Choroid plexus epithelial cell (primary cell): Measurements from ENCODE around the gene CASZ1.

Source experiments
- DNase-seq: peaks from one replicate; pipeline ENCODE4 v3.0.0-alpha.2; 2010; ENCODE audit warnings: low read depth
- H3K4me3 ChIP-seq: 2 replicates; pipeline ENCODE4 v1.5.1; 2011; ENCODE audit warnings: low read depth, mild to moderate bottlenecking, control low read depth, low read length, moderate library complexity
- TF ChIP-seq, protein P1 (sequence below): conservative IDR thresholded peaks from 2 replicates; pipeline ENCODE4 v1.5.1; 2011; ENCODE audit warnings: low read depth, mild to moderate bottlenecking, control low read depth, inconsistent platforms, low read length, moderate library complexity

CASZ1 gene

DNA sequence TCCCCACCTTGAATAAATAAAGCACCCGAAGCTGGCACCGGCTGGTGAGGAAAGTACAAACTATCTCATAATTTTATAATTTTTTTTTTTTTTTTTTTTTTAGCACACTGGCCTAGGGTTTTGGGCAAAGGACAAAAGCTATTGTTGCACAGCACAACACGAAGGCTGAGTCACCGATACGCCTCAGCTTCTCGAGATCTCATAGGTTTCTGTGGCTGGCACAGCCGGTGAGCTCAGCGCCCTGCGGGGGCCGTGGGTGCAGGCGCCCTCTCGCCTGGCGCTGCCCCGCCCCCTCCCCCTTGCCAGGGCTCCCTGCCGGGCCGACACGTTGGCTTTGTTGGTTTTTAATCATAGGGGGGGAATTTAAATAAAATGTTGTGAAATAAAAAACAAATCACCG lies 17.2 kb downstream of the CASZ1 start:
- TF ChIP-seq, protein P1, sequence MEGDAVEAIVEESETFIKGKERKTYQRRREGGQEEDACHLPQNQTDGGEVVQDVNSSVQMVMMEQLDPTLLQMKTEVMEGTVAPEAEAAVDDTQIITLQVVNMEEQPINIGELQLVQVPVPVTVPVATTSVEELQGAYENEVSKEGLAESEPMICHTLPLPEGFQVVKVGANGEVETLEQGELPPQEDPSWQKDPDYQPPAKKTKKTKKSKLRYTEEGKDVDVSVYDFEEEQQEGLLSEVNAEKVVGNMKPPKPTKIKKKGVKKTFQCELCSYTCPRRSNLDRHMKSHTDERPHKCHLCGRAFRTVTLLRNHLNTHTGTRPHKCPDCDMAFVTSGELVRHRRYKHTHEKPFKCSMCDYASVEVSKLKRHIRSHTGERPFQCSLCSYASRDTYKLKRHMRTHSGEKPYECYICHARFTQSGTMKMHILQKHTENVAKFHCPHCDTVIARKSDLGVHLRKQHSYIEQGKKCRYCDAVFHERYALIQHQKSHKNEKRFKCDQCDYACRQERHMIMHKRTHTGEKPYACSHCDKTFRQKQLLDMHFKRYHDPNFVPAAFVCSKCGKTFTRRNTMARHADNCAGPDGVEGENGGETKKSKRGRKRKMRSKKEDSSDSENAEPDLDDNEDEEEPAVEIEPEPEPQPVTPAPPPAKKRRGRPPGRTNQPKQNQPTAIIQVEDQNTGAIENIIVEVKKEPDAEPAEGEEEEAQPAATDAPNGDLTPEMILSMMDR, result no peak
- H3K4me3 ChIP-seq, result no peak overlapping the region
- DNase-seq, result no peak

DNA sequence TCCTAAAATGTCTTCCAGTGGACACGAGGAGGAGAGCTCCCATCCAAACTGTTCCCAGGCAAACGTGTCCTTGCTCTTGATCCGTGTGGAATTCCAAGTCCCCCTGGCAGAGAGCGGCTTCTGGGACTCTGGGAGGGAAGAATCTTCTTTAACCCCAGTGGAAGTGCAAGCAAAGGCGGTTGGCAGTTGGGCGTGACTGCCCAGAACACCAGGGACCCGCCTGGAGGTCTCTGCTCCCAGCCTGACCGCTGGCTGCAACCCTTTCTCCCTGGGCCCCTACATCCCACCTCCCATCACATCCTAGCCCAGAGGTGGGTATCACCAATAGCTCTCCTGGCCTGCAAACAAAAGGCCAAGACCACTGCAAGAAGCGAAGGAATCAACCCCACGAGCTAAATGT lies 17.8 kb downstream of the CASZ1 start:
- DNase-seq, result no peak
- TF ChIP-seq, protein P1, result no peak
- H3K4me3 ChIP-seq, result no peak overlapping the region

DNA sequence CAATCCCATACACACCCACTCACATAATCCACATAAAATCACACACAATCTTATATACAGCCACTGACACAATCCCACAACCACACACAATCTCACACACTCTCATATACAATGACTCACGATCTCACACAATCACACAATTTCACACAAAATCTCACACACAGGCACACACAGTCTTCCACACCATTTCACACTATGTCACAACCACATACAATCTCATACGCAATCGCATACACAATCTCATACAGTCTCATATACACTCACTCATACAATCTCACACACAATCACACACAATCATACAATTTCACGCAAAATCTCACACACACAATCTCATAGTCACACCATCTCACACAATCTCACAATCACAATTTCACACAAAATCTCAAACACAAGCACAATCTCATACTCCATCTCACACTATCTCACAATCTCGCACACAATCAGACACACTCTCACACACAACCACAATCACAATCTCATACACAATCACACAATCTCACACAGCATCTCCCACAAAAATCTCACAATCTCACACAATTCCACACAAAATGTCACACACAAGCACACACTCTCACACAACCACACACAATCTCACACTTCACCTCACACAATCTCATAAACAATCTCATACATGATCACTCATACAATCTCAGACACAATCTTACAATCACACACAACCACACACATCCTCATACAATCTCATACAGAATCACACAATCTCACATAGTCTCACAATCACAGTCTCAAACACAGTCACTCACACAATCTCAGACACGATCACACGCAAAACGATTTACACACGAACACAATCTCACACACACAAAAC lies 18.5 kb downstream of the CASZ1 start:
- DNase-seq, result no peak
- H3K4me3 ChIP-seq, result no peak overlapping the region
- TF ChIP-seq, protein P1, result no peak

DNA sequence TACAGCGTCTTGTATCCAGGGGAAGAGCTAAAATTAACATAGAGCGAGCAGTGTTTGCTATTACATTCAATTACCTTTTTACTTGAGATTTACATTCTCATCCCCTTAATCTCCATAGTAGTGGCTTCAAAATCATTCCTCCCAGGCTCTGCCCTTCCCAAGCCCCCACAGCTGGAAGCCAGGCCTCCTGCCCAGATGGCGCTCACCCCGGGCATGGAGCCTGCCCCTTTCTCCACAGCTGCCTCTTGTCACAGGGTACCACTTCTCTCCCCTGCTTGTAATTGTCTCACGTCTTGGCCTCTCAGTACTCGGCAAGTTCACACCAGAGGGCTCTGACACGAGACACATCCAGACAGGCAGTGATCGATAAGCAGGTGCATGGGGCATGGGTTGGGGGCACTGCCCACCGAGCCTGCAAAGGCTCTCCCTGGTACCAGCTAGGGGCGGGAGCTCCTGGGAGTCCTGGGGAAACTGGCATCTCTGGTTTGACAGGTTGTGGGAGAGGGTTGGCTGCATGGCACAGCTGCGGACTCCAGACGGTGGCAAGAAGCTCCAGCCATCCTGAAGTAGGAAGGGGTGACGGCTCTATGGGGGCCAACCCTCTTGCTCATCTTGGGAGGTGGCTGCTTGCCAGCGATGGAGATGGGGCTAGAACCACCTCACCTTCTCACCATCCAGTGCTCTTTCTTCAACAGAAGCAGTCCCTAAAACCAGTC lies 20.1 kb downstream of the CASZ1 start:
- TF ChIP-seq, protein P1, result no peak
- no peak for DNase-seq
- H3K4me3 ChIP-seq, result no peak overlapping the region

DNA sequence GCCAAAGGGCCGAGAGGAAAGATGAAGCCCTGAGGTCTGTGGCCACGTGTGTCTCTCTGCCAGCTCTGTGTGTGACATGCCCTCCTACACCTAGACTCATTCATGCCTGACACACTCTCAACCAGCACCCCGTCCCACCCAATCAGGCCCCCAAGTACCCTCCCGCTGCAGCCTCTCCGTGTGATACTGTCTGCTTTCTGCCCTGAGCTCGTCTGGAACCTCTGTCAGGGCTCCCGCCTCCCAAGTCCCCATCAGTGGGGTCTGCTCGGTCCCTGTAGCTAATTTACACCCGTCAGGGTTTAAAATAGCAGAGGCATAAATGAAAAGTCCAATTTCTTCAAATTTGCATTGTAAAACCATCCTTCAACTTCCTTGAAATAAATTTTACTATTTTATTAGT lies 20.7 kb downstream of the CASZ1 start:
- TF ChIP-seq, protein P1, result no peak
- H3K4me3 ChIP-seq, result no peak overlapping the region
- no peak for DNase-seq

DNA sequence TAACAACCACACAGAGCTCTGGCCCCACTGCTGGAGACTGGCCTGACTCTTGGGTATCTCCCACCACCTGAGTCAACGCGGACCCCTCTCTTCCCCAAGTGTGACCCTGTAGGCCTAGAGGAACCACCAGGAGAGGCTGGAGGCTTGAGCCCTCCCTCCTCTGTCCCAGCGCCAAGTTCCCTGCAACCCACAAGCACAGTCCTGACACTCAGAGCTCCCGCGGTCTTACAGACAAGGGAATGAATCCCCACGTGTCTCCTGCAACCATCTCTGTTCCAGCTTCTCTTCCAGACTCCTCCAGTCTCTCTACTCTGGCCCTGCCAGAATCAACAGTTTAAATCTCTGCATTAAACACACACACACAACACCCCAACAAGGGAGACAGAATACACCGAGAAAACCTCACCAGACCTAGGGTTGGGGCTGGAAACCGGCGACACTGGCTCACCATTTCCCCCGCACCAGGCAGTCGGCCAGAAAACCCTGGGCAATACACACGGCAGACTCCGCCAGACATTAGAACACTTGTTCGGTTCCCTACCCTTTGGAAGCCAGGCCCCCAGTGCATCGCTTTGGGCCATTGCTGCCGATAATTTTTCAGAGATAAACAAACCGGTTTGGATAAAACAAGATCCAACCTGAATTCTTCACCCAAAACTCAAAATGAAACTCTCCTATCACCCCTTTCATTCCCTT lies 21.7 kb downstream of the CASZ1 start:
- TF ChIP-seq, protein P1, result no peak
- H3K4me3 ChIP-seq, result no peak overlapping the region
- DNase-seq, result no peak
